VCaP (cell line): Measurements from ENCODE around the gene CCDC124.
"Not testable (repeated sequence)": the region's sequence is repeated elsewhere in the genome, so short reads cannot be mapped to it uniquely, and the experiment has no call there.

Experiments
- H3K27ac ChIP-seq: fragments of 450-650 bp; 2 replicates; pipeline ENCODE4 v1.5.1; 2017
- CTCF ChIP-seq: fragments of 450-650 bp; conservative IDR thresholded peaks from 2 replicates; pipeline ENCODE4 v1.5.1; 2017; ENCODE audit warnings: mild to moderate bottlenecking, moderate library complexity

CCDC124 gene

GRCh38 chr19:17932485-17933338 is at the start of gene CCDC124:
Gene CCDC124, plus strand, starts transcription at chr19:17933015. Its CDS starts 3,406 bp downstream, at chr19:17936421.
- peak within 1 kb of the TSS; percentile 87 for H3K27ac ChIP-seq
- TF ChIP-seq CTCF, result peak; percentile 99

- no peak for TF ChIP-seq CTCF
- no peak overlapping the region for H3K27ac ChIP-seq
Measured at GRCh38 chr19:17883627-17884410, 49.0 kb upstream of the CCDC124 start.

GRCh38 chr19:17886515-17886914 is 46.3 kb upstream of the CCDC124 start:
- TF ChIP-seq CTCF, result no peak
- no peak overlapping the region for H3K27ac ChIP-seq

GRCh38 chr19:17887221-17887620 is 45.6 kb upstream of the CCDC124 start:
- not testable (repeated sequence) for H3K27ac ChIP-seq

GRCh38 chr19:17888260-17888659 is 44.6 kb upstream of the CCDC124 start:
- no peak for TF ChIP-seq CTCF
- H3K27ac ChIP-seq, result no peak overlapping the region

GRCh38 chr19:17889609-17890214 is 43.1 kb upstream of the CCDC124 start:
- no peak overlapping the region for H3K27ac ChIP-seq
- no peak for TF ChIP-seq CTCF

- no peak for TF ChIP-seq CTCF
- no peak overlapping the region for H3K27ac ChIP-seq
Measured at GRCh38 chr19:17893766-17894165, 39.0 kb upstream of the CCDC124 start.
